ENCODE results near the gene CDC123.

DNA sequence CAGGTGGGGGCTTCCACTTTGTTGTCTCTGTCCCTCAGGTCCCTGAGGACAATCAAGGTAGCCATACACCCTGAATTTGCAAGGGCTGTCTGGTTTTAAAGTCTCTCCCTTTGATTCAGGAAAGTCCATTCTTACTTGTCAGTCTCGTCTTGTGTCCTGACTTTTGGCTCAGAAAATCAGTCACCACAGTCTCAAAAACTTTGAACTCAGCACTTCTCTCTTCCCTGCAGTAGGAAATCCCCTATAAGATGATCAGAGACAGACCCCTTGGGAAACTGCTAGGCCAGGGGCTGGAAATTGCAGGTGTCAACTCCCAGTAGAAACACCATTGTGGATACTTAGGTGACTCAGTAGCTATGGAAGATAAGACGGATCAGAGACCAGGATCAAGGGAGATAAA, 73.1 kb downstream of the CDC123 start:
- TF ChIP-seq, protein P1, sequence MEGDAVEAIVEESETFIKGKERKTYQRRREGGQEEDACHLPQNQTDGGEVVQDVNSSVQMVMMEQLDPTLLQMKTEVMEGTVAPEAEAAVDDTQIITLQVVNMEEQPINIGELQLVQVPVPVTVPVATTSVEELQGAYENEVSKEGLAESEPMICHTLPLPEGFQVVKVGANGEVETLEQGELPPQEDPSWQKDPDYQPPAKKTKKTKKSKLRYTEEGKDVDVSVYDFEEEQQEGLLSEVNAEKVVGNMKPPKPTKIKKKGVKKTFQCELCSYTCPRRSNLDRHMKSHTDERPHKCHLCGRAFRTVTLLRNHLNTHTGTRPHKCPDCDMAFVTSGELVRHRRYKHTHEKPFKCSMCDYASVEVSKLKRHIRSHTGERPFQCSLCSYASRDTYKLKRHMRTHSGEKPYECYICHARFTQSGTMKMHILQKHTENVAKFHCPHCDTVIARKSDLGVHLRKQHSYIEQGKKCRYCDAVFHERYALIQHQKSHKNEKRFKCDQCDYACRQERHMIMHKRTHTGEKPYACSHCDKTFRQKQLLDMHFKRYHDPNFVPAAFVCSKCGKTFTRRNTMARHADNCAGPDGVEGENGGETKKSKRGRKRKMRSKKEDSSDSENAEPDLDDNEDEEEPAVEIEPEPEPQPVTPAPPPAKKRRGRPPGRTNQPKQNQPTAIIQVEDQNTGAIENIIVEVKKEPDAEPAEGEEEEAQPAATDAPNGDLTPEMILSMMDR (IDR thresholded peaks at IDR 0.05; ENCODE audit: low read depth, low read length, missing input control), result no peak
- TF ChIP-seq, protein P2, sequence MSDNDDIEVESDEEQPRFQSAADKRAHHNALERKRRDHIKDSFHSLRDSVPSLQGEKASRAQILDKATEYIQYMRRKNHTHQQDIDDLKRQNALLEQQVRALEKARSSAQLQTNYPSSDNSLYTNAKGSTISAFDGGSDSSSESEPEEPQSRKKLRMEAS (IDR thresholded peaks at IDR 0.05), result no peak
- TF ChIP-seq TAF1 (conservative IDR thresholded peaks at IDR 0.05), result no peak
- no peak for TF ChIP-seq HNF4G (IDR thresholded peaks at IDR 0.05)
- no peak for TF ChIP-seq FOXA1 (IDR thresholded peaks at IDR 0.05)
- no peak for TF ChIP-seq SP1 (IDR thresholded peaks at IDR 0.05)
- no peak for TF ChIP-seq NR2F2 (IDR thresholded peaks at IDR 0.05)
